Central memory CD8-positive, alpha-beta T cell (primary cell): ENCODE results near the gene PDIA6.
A peak's percentile ranks its signal among the peaks of the same experiment; 100 is the strongest.
"Not testable (repeated sequence)": the region's sequence is repeated elsewhere in the genome, so short reads cannot be mapped to it uniquely, and the experiment has no call there.

Experiments used
- ATAC-seq: fragments of 150-1000 bp; cut with Tn5 transposase; replicated peaks from 2 replicates; pipeline ENCODE4 v1.10.0; 2022; ENCODE audit warnings: mild to moderate bottlenecking, moderate FRiP score, moderate number of reproducible peaks; ENCODE audit not compliant: poor library complexity, severe bottlenecking; ENCODE audit errors: extremely low read depth
- DNase-seq, 2 donors: peaks; one replicate each; pipeline ENCODE4 v3.0.0; 2021; ENCODE audit warnings: low spot score in 2 of 2
- H3K27ac Mint-ChIP-seq: one replicate; pipeline ENCODE4 v1.8.0; 2022; ENCODE audit warnings: low read depth, mild to moderate bottlenecking, moderate library complexity, mixed read lengths
- H3K27me3 Mint-ChIP-seq: one replicate; pipeline ENCODE4 v1.8.0; 2022; ENCODE audit warnings: mixed read lengths
- H3K36me3 Mint-ChIP-seq: one replicate; pipeline ENCODE4 v1.8.0; 2022; ENCODE audit warnings: mild to moderate bottlenecking, moderate library complexity, mixed read lengths; ENCODE audit not compliant: insufficient read depth
- H3K4me1 Mint-ChIP-seq: one replicate; pipeline ENCODE4 v1.8.0; 2022; ENCODE audit warnings: mixed read lengths
- H3K4me3 Mint-ChIP-seq: one replicate; pipeline ENCODE4 v1.8.0; 2022; ENCODE audit warnings: mild to moderate bottlenecking, moderate library complexity, mixed read lengths
- H3K9me3 Mint-ChIP-seq: one replicate; pipeline ENCODE4 v1.8.0; 2022; ENCODE audit warnings: mixed read lengths

Gene PDIA6

DNA sequence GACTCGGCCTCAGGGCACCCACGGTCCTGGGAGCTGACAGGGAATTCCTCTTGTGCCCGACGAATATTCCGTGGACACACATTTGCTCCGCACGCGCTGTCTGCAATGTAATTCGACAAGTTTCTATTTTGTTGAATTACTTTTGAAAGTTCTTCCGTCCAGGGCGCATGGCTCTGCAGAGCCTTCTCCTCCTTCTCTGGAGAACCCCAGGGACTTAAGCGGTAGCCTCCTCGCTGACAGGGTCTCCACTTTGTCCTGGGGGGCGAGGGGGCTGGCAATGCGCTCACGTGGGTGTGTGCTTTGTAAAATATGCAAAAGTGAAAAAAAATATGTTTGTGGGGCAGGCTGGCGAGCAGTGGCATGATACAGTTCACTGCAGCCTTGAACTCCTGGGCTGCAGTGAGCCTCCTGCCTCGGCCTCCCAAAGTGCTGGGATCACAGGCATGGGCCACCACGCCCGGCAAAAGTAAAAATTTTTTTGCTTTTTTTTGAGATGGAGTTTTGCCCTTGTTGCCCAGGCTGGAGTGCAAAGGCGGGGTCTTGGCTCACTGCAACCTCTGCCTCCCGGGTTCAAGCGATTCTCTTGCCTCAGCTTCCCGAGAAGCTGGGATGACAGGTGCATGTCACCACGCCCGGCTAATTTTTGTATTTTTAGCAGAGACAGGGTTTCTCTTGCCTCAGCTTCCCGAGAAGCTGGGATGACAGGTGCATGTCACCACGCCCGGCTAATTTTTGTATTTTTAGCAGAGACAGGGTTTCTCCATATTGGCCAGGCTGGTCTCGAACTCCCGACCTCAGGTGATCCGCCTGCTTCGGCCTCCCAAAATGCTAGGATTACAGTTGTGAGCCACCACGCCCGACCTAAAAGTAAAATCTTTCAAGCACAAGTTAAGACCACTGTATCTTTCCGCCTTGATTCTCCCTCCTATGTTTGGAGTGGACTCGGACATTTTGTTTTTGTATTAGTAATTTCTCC lies 866 bp upstream of the PDIA6 start:
- Mint-ChIP-seq H3K4me3 (peak overlapping the region; percentile 89), H3K27ac (peak overlapping the region; percentile 86), H3K36me3 (peaks cover 11% of the 10 kb centered on the region), H3K4me1 (peaks cover 22% of the 10 kb centered on the region)
- H3K9me3 Mint-ChIP-seq, DNase-seq, H3K27me3 Mint-ChIP-seq, ATAC-seq: not testable (repeated sequence)

DNA sequence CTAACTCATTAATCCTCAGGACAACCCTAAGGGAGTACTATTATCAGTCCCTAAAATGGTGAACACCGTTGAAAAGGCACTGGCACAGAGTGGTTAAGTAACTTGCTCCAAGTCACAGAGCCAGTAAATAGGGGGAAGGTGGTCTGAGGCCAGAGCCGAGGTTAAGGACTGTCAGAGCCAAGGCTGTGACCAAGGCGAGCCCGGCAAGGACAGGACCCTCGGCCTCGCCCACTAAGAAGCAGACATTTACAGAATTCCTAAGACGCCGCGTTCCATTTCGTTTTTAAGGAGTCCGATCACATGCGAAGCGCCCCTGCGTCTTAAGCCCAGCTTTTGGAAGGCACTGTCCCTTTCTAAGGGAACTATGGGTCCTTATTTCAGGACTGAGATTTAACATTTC lies 1.1 kb downstream of the PDIA6 start:
- H3K27ac Mint-ChIP-seq, result peak overlapping the region; percentile 86
- DNase-seq (no peak), ATAC-seq (no peak)
- H3K9me3 Mint-ChIP-seq, result no peaks in the 10 kb centered on the region
- H3K4me1 Mint-ChIP-seq, result peaks cover 36% of the 10 kb centered on the region
- peaks cover 11% of the 10 kb centered on the region for H3K36me3 Mint-ChIP-seq
- H3K4me3 Mint-ChIP-seq, result peak overlapping the region; percentile 89
- no peaks in the 10 kb centered on the region for H3K27me3 Mint-ChIP-seq

DNA sequence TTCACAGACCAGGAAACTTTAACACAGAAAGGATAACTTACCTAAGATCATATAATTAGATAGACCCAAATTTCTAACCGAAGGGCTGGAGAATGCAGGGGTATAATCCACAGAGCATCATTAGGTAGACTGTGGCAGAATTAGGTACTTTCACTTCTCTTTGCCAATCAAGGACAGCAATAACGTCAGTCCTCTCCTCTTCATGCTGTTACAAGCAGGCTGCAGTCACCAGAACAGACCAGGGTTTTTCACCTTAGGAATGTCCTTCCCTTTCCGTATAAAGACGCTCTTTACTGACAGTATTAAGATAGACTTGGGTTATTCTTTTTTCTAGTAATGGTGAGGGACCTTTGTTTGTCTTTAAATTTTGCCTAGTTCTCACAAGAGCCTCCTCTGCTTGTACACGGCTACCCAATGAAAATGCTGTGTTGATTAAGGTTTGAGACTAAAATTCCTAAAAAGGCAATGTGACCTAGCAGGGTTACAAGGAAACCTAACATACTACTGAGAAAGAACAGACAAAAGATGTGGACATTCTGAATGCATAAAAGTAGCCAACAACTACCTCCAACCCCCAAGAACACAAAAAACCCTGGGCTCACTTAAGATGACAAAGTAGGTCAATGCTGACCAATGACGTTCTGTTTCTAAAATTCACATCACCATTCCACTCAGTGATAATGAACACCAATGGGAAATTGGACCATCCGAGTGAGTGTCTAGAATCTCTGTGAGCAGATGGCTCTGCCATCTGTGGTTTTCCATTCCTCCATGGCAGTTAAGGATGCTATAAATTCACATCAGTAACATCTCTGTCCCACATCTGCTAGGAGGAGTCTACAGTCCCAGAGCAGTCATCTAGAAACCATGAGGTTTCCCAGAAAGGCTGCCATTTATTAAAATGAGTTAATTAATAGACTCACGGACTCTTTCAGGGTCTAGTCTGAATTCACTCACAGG lies 2.1 kb downstream of the PDIA6 start:
- H3K9me3 Mint-ChIP-seq, result no peaks in the 10 kb centered on the region
- ATAC-seq (peak; percentile 38), DNase-seq (no peak)
- H3K27me3 Mint-ChIP-seq, result no peaks in the 10 kb centered on the region
- peaks cover 36% of the 10 kb centered on the region for H3K4me1 Mint-ChIP-seq
- peak overlapping the region; percentile 86 for H3K27ac Mint-ChIP-seq
- peaks cover 11% of the 10 kb centered on the region for H3K36me3 Mint-ChIP-seq
- peak overlapping the region; percentile 89 for H3K4me3 Mint-ChIP-seq

DNA sequence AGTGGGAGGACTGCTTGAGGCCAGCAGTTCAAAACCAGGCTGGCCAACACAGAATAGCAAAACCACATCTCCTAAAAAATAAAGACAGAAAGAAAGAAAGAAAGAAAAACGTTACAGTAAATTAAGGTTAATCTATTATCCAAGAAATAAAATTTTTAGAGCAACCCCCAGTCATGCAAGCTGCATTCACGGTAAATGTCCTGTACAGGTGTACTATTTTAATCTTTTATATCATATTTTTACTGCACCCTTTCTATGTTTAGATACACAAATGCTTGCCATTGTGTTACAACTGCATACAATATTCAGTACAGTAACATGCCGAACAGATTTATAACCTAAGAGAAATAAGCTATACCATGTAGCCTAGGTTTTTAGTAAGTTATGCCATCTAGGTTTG lies 6.0 kb downstream of the PDIA6 start:
- Mint-ChIP-seq H3K9me3 (no peaks in the 10 kb centered on the region), H3K27me3 (no peaks in the 10 kb centered on the region), H3K27ac (peak overlapping the region; percentile 53), H3K36me3 (peaks cover 14% of the 10 kb centered on the region), H3K4me3 (no peak overlapping the region), H3K4me1 (peaks cover 40% of the 10 kb centered on the region)
- DNase-seq (no peak), ATAC-seq (no peak)

DNA sequence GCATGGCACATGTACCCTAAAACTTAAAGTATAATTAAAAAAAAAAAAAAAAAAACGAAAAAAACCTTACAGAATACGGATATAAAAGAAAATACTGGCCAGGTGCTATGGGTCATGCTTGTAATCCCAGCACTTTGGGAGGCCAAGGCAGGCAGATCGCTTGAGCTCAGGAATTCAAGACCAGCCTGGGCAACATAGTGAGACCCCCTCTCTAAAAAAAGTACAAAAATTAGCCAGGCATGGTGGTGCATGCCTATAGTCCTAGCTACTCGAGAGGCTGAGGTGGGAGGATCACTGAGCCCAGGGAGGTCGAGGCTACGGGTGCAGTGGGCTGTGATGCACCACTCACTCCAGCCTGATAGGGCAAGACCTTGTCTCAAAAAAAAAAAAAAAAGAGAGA lies 6.6 kb downstream of the PDIA6 start:
- Mint-ChIP-seq H3K4me1 (peaks cover 35% of the 10 kb centered on the region), H3K27ac (peak overlapping the region; percentile 53), H3K36me3 (peaks cover 15% of the 10 kb centered on the region)
- H3K9me3 Mint-ChIP-seq, H3K27me3 Mint-ChIP-seq, DNase-seq, H3K4me3 Mint-ChIP-seq, ATAC-seq: not testable (repeated sequence)

DNA sequence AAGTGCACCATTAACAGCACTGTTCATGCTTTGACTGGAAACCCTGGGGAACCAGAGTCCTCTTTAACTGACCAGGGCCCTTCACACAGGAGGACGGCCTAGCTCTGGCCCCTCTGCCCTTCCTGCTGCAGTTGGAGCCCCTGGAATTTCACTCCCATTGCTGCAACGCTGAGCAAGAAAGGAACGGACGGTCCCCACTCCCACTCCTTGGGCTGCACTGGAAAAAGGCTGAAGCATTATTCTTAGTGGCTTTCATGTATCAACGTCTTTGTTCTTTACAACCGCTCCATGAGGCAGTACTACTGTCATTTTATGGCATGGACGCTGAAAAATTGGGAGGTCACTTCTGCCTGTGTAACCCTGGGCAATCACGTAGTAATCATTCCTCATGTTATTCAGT lies 9.9 kb downstream of the PDIA6 start:
- Mint-ChIP-seq H3K4me1 (peaks cover 23% of the 10 kb centered on the region), H3K36me3 (peaks cover 27% of the 10 kb centered on the region), H3K27ac (peak overlapping the region; percentile 6), H3K4me3 (no peak overlapping the region), H3K9me3 (no peaks in the 10 kb centered on the region), H3K27me3 (no peaks in the 10 kb centered on the region)
- ATAC-seq (no peak), DNase-seq (no peak)

DNA sequence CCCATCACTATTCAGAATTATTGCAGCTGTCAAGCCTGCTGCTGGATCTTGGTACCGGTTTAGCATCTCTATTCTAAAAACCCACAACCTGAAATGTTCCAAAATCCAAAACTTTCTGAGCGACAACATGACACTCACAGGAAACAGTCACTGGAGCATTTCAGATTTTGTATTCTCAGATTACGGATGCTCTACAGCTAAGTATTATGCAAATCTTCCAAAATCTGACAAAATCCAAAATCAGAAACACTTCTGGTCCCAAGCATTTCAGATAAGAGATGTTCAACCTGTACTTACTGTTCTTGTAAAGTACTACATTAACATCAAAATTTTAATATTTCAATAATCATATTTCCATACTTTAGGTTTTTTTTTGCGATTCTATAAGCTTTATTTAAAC lies 12.4 kb downstream of the PDIA6 start:
- no peak for ATAC-seq
- Mint-ChIP-seq H3K27me3 (no peaks in the 10 kb centered on the region), H3K36me3 (peaks cover 41% of the 10 kb centered on the region), H3K27ac (no peak overlapping the region), H3K9me3 (no peaks in the 10 kb centered on the region), H3K4me3 (no peak overlapping the region), H3K4me1 (peaks cover 21% of the 10 kb centered on the region)
- DNase-seq, result no peak

DNA sequence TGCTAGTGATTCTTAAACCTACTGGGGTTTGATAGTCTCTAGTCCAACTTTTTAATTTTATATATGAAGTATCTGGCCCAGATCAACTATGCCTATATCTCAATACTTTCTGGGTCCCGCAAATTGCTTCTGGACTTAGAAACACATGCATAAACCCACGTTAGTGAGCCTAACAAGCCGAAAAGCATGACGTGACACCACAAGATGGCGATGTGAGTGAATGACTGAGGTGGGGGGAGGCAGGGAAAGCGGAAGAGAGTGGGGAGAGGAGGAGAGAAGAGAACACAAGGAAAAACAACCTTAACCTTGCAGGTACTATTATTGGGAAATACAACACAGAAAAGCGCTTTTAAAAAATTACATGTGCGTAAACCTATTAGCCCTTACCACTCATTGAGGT lies 13.8 kb downstream of the PDIA6 start:
- Mint-ChIP-seq H3K27ac (peak overlapping the region; percentile 47), H3K9me3 (no peaks in the 10 kb centered on the region), H3K36me3 (peaks cover 47% of the 10 kb centered on the region), H3K4me3 (no peak overlapping the region), H3K4me1 (peaks cover 21% of the 10 kb centered on the region), H3K27me3 (no peaks in the 10 kb centered on the region)
- DNase-seq, result no peak
- ATAC-seq, result no peak

DNA sequence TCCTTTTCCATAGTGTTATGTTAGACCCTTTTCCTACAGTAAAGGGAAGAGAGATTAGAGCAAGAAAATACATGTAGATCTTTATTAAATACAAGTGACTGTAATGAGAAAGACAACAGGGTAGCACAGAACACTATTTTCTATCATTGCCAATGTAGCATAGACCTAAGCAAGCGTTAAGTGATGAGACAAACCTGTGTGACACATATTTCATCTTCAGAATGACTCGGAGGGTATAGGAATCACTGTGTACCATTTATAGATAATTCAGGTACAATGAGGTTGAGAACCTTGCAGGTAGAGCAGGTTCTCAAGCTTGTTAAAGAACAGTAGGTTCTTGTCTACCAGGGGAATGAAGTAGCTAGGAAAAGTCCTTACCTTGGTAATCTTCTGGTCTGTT lies 15.9 kb downstream of the PDIA6 start:
- H3K9me3 Mint-ChIP-seq, result no peaks in the 10 kb centered on the region
- ATAC-seq (no peak), DNase-seq (no peak)
- peaks cover 46% of the 10 kb centered on the region for H3K36me3 Mint-ChIP-seq
- peak overlapping the region; percentile 56 for H3K27ac Mint-ChIP-seq
- peaks cover 30% of the 10 kb centered on the region for H3K4me1 Mint-ChIP-seq
- H3K27me3 Mint-ChIP-seq, result no peaks in the 10 kb centered on the region
- H3K4me3 Mint-ChIP-seq, result no peak overlapping the region

DNA sequence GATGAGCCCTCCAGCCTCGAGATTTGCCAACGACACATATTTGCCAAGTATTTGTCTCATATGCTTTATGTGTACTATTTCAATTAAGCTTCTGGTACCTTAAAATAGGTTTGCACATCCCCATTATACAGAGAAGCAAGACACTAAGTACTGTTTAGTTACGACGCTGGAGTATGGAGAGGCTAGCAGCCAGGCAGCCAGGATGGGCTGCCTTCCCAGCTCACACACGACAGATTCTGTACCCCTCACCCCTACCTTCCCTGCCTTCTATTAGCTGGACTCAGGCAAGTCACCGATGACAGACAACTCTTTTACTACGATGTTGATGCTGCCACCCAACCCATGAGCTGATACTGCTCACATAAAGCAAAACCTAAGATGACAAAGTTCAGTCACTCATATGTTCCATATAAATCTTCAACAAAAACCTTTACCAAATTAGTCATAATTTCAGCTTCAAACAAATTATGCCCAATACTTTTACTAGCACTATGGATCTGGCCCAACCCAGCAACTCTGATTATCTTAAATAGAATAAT lies 17.0 kb downstream of the PDIA6 start:
- no peak for ATAC-seq
- H3K4me3 Mint-ChIP-seq, result no peak overlapping the region
- no peak for DNase-seq
- no peaks in the 10 kb centered on the region for H3K9me3 Mint-ChIP-seq
- no peak overlapping the region for H3K27ac Mint-ChIP-seq
- H3K27me3 Mint-ChIP-seq, result no peaks in the 10 kb centered on the region
- H3K36me3 Mint-ChIP-seq, result peaks cover 44% of the 10 kb centered on the region
- peaks cover 41% of the 10 kb centered on the region for H3K4me1 Mint-ChIP-seq

DNA sequence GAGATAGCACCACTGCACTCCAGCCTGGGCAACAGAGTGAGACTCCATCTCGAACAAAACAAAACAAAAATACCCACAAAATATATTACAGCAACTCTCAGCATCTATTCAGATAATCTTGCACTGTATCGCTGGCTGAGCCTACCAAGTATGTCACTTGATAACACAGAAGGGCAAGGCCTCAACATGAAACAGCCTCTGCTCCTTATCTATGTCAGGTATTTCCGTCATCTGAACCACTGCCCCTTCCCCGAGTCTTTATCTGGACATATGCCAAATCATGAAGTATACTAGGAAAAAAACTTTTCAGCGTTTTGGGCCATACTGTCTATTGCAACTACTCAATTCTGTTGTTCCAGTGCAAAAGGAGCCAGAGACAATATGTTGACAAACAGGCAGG lies 17.7 kb downstream of the PDIA6 start:
- H3K4me3 Mint-ChIP-seq, result no peak overlapping the region
- H3K27ac Mint-ChIP-seq, result no peak overlapping the region
- DNase-seq, result no peak
- no peaks in the 10 kb centered on the region for H3K27me3 Mint-ChIP-seq
- no peak for ATAC-seq
- H3K4me1 Mint-ChIP-seq, result peaks cover 47% of the 10 kb centered on the region
- no peaks in the 10 kb centered on the region for H3K9me3 Mint-ChIP-seq
- H3K36me3 Mint-ChIP-seq, result peaks cover 44% of the 10 kb centered on the region

DNA sequence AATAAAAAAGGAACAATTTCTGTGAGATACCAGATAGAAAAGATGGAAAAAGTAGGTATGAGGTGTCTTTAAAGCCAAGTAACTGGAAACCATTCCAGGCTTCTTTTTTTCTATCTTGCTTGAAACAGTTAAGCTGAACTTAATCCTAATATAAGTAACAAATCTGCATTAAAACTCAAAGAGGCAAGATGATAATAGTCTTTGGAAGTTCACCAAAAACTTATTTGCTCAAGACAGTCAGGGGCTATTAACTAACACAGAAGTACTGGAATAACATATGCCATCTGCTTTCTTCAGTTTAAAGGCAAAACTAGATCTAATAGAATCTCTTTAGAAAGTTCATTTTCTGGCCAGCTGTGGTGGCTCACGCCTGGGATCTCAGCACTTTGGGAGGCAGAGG lies 18.8 kb downstream of the PDIA6 start:
- Mint-ChIP-seq H3K27ac (no peak overlapping the region), H3K4me3 (no peak overlapping the region), H3K4me1 (peaks cover 39% of the 10 kb centered on the region), H3K36me3 (peaks cover 44% of the 10 kb centered on the region), H3K27me3 (no peaks in the 10 kb centered on the region), H3K9me3 (no peaks in the 10 kb centered on the region)
- no peak for ATAC-seq
- DNase-seq, result no peak
